Endothelial cell (in vitro differentiated cells): ENCODE results near the gene MAPK9. TPM values are rescaled to one million over a fixed set of nuclear protein-coding genes. Genes with fewer than 3 reads are reported as not detected.

Experiments used
- DNase-seq: peaks from one replicate; pipeline ENCODE4 v3.0.0; 2021; ENCODE audit warnings: low spot score
- H3K27ac Mint-ChIP-seq: one replicate; pipeline ENCODE4 v1.8.0; 2021; ENCODE audit warnings: mixed read lengths, inconsistent platforms; ENCODE audit not compliant: unreplicated experiment
- H3K27me3 Mint-ChIP-seq: one replicate; pipeline ENCODE4 v1.8.0; 2021; ENCODE audit warnings: mild to moderate bottlenecking, moderate library complexity, mixed read lengths, inconsistent platforms; ENCODE audit not compliant: unreplicated experiment
- H3K36me3 Mint-ChIP-seq: one replicate; pipeline ENCODE4 v1.8.0; 2021; ENCODE audit warnings: mild to moderate bottlenecking, low read depth, mixed read lengths, inconsistent platforms; ENCODE audit not compliant: unreplicated experiment
- H3K4me1 Mint-ChIP-seq: one replicate; pipeline ENCODE4 v1.8.0; 2021; ENCODE audit warnings: mild to moderate bottlenecking, mixed read lengths, inconsistent platforms; ENCODE audit not compliant: unreplicated experiment
- H3K4me3 Mint-ChIP-seq: one replicate; pipeline ENCODE4 v1.8.0; 2021; ENCODE audit warnings: mild to moderate bottlenecking, mixed read lengths, inconsistent platforms; ENCODE audit not compliant: unreplicated experiment
- H3K9me3 Mint-ChIP-seq: one replicate; pipeline ENCODE4 v1.8.0; 2021; ENCODE audit warnings: mixed read lengths, inconsistent platforms; ENCODE audit not compliant: unreplicated experiment
- total RNA-seq: library from RNA; stranded (reverse); fragmentation: NEBNext Ultra II Directional; extraction: Animal tissue kit (Norgen Biotek cat#: 25700); gene quantifications from one replicate; pipeline ENCODE4 v1.2.1, GENCODE V29; 2021; ENCODE audit not compliant: unreplicated experiment
- TF ChIP-seq, protein P1 (sequence below): fragments of 200-600 bp; sonication (generic); IDR thresholded peaks from one replicate; pipeline ENCODE4 v1.5.0; 2021; ENCODE audit warnings: antibody characterized with exemption; ENCODE audit not compliant: unreplicated experiment

Gene MAPK9
- total RNA-seq, 1 donor from 2014 or later: 51.5 TPM

DNA sequence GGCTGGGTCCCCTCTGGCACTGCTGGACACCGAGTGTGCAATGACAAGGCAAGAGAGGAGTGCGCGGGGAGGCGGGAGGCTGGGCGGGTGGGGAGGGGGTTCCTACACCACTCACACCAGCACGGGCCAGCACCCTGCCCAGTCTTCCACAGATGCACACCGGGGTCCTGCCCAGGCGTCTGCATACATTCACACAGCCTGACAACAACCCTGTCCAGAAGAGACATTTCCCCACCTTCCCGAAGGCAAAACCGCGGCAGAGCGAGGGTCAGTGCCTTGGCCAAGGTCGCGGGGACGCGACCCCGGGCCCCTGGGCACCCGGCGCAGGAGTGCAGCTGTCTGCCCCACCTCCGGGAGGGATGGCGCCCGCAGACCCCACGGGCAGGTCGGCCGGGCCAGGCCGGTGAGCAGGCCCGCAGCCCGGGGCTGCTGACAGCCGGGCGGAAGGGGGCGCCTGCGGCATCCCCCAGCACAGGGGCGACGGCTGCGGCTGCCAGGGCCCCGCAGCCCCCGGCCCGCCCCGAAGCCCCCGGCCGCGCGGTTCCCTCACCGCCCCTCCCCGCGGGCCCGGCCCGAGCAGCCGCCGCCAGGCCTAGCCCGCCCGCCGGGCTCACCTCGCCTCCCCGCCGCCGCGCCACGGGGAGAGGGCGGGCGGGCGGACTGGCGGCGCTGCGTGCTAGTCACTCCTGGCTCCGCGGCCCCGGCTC is 496 bp downstream of the MAPK9 start:
- Mint-ChIP-seq H3K4me1 (peaks cover 29% of the 10 kb centered on the region), H3K27ac (no peak overlapping the region), H3K4me3 (peak overlapping the region; percentile 97), H3K36me3 (peaks cover 13% of the 10 kb centered on the region), H3K27me3 (peaks cover 17% of the 10 kb centered on the region), H3K9me3 (no peaks in the 10 kb centered on the region)
- TF ChIP-seq, protein P1, sequence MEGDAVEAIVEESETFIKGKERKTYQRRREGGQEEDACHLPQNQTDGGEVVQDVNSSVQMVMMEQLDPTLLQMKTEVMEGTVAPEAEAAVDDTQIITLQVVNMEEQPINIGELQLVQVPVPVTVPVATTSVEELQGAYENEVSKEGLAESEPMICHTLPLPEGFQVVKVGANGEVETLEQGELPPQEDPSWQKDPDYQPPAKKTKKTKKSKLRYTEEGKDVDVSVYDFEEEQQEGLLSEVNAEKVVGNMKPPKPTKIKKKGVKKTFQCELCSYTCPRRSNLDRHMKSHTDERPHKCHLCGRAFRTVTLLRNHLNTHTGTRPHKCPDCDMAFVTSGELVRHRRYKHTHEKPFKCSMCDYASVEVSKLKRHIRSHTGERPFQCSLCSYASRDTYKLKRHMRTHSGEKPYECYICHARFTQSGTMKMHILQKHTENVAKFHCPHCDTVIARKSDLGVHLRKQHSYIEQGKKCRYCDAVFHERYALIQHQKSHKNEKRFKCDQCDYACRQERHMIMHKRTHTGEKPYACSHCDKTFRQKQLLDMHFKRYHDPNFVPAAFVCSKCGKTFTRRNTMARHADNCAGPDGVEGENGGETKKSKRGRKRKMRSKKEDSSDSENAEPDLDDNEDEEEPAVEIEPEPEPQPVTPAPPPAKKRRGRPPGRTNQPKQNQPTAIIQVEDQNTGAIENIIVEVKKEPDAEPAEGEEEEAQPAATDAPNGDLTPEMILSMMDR: no peak
- peak; percentile 44 for DNase-seq

DNA sequence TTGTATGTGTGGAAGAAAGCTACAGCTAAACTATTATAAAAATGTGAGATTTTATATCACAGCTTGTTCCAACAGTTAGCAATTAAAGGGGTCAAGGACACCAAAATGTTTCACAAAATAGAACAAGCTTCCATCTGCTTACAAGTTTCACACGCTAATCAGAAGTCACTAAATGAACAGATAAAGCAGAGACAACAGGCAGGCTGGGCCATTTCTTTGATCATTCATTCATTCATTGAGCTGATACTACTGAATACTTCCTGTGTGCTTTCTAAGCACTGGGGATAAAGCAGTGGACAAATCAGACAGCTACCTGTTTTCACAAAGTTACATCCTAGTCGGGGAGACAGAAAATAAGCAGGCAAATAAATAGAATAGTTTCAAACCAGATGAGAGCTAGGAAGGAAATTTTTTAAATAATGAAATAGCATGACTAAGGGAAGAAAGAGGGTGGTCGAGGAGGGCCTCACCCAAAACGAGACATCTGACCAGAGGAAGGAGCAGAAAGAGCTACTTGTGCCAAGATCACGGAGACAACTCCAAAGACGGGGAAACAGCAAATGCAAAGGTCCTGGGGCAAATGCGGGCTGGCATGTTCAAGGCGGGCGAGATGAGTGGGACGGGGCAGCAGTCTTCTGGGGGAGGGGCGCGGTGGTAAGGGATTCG is 1.2 kb downstream of the MAPK9 start:
- TF ChIP-seq, protein P1: no peak
- Mint-ChIP-seq H3K4me3 (peak overlapping the region; percentile 97), H3K36me3 (peaks cover 14% of the 10 kb centered on the region), H3K27ac (peak overlapping the region; percentile 76), H3K9me3 (no peaks in the 10 kb centered on the region), H3K27me3 (peaks cover 17% of the 10 kb centered on the region), H3K4me1 (peaks cover 29% of the 10 kb centered on the region)
- DNase-seq: no peak

DNA sequence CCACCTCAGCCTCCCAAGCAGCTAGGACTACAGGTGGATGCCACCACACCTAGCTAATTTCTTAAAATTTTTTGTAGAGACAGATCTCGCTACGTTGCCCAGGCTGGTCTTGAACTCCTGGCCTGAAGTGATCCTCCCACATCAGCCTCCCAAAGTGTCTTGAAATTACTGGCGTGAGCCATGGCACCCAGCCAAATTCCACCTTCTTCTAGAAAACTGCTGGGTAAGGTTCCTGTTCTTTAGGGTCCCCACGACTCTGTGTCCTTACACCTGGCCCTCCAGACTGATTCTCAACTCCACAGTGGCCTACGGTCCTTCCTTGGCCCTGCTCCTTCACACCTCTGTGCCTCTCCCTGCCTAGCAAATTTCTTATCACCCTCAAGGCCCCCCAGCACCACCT is 1.9 kb downstream of the MAPK9 start:
- H3K36me3 Mint-ChIP-seq: peaks cover 20% of the 10 kb centered on the region
- TF ChIP-seq, protein P1: no peak
- no peak for DNase-seq
- peaks cover 17% of the 10 kb centered on the region for H3K27me3 Mint-ChIP-seq
- H3K9me3 Mint-ChIP-seq: no peaks in the 10 kb centered on the region
- H3K27ac Mint-ChIP-seq: no peak overlapping the region
- peak overlapping the region; percentile 97 for H3K4me3 Mint-ChIP-seq
- peaks cover 32% of the 10 kb centered on the region for H3K4me1 Mint-ChIP-seq

DNA sequence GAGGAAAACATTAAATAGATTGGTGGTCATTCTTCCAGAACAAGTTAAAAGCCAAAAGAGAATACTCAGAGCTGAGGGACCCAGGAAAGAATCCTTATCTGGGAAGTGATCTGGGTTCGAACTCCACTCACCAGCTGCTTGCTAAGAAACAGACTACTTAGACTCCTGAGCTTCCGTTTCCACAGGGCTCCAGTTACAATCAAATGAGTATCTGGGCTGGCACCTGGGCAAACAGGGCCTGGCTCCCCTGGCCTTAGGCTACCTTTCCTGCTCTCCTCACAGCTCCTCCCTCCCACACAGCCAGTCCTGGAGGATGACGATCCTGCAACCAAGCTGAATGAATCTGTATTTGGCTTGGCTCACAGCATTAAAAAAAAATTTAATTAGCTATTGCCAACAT is 2.5 kb downstream of the MAPK9 start:
- Mint-ChIP-seq H3K4me1 (peaks cover 28% of the 10 kb centered on the region), H3K9me3 (no peaks in the 10 kb centered on the region), H3K36me3 (peaks cover 20% of the 10 kb centered on the region), H3K27ac (no peak overlapping the region), H3K4me3 (no peak overlapping the region), H3K27me3 (peaks cover 17% of the 10 kb centered on the region)
- DNase-seq: no peak
- TF ChIP-seq, protein P1: no peak

DNA sequence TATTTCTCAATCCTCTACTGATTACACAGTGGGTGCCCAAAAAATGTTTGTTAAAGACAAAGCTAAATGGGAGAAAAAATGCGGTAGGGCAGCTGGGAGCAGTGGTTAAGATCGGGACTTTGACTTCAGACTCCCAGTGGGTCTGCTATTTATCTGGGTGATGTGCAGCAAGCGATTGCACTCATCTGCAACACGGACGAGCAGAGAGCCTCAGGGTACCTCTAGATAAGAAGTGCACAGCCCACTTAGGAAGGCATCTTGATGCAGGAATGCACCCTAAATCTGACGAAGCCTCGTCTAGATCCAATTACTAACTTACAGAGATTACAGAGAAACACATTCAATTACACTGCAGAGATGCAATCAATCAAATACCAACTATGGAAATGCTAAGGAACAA is 4.0 kb downstream of the MAPK9 start:
- H3K36me3 Mint-ChIP-seq: peaks cover 25% of the 10 kb centered on the region
- H3K4me1 Mint-ChIP-seq: peaks cover 17% of the 10 kb centered on the region
- DNase-seq: no peak

More for the DNA sequence above, 4.0 kb downstream of the MAPK9 start:
- Mint-ChIP-seq H3K9me3 (no peaks in the 10 kb centered on the region), H3K4me3 (no peak overlapping the region), H3K27me3 (peaks cover 11% of the 10 kb centered on the region), H3K27ac (no peak overlapping the region)
- TF ChIP-seq, protein P1: no peak
